ENCODE results near the gene ABHD16A.
A peak's percentile ranks its signal among the peaks of the same experiment; 100 is the strongest.

ABHD16A gene

DNA sequence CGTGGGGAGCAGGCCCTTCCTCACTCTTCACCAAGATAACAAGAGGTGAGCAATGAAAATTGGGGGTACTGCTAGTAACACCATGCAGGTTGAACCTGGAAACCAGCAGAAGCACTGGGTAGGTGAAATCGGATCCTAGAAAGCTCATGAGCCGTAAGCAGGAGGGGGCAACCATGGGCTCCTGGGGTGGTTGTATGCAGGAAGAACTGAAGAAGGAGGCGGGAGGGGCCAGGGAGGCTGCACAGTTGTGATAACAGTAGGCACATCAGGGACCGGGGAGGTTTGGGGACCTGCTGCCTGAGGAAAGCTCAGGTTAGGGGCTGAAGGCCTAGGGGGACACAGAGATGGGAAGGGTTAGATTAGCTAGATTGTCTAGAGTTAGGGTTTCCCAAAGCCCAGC is 16.6 kb downstream of the ABHD16A start:
- Histone ChIP-seq H3K36me3 (ENCODE audit: insufficient read depth, insufficient read length, low read length) (peaks cover 69% of the 10 kb centered on the region), H3K9ac (ENCODE audit: insufficient read length, low read depth) (no peak overlapping the region)
- no peak for TF ChIP-seq SUZ12 (IDR thresholded peaks at IDR 0.05; ENCODE audit: extremely low read depth, insufficient read depth, insufficient read length)
- no peak for TF ChIP-seq ZNF274 (IDR thresholded peaks at IDR 0.05; ENCODE audit: low read depth, low read length)
- TF ChIP-seq YY1 (IDR thresholded peaks at IDR 0.05; ENCODE audit: insufficient read depth, insufficient read length): no peak

GRCh38 chr6:31683591-31683990 is 19.5 kb downstream of the ABHD16A start:
- no peak overlapping the region for H3K9ac ChIP-seq (ENCODE audit: insufficient read length, low read depth)
- H3K27me3 ChIP-seq (ENCODE audit: insufficient read depth, insufficient read length): no peaks in the 10 kb centered on the region
- TF ChIP-seq ZNF274 (IDR thresholded peaks at IDR 0.05; ENCODE audit: low read depth, low read length) (no peak), YY1 (IDR thresholded peaks at IDR 0.05; ENCODE audit: insufficient read depth, insufficient read length) (no peak), SUZ12 (IDR thresholded peaks at IDR 0.05; ENCODE audit: extremely low read depth, insufficient read depth, insufficient read length) (no peak)
- no peak for DNase-seq (ENCODE audit: low read depth, low spot score)
- no peaks in the 10 kb centered on the region for H3K9me3 ChIP-seq (ENCODE audit: insufficient read depth, low read length)
- peaks cover 9% of the 10 kb centered on the region for H3K4me1 ChIP-seq (ENCODE audit: insufficient read depth, insufficient read length)
- no peak overlapping the region for H3K4me3 ChIP-seq (ENCODE audit: insufficient read length, low read depth)
- H3K36me3 ChIP-seq (ENCODE audit: insufficient read depth, insufficient read length, low read length): peaks cover 48% of the 10 kb centered on the region

More for the DNA sequence above, 16.6 kb downstream of the ABHD16A start:
- DNase-seq (ENCODE audit: low read depth, low spot score): no peak
- Histone ChIP-seq H3K27me3 (ENCODE audit: insufficient read depth, insufficient read length) (no peaks in the 10 kb centered on the region), H3K4me3 (ENCODE audit: insufficient read length, low read depth) (no peak overlapping the region), H3K9me3 (ENCODE audit: insufficient read depth, low read length) (no peaks in the 10 kb centered on the region), H3K4me1 (ENCODE audit: insufficient read depth, insufficient read length) (peaks cover 16% of the 10 kb centered on the region)

GRCh38 chr6:31681135-31681671 is 21.9 kb downstream of the ABHD16A start:
- H3K4me1 ChIP-seq (ENCODE audit: insufficient read depth, insufficient read length): peaks cover 2% of the 10 kb centered on the region
- peaks cover 24% of the 10 kb centered on the region for H3K36me3 ChIP-seq (ENCODE audit: insufficient read depth, insufficient read length, low read length)
- no peaks in the 10 kb centered on the region for H3K27me3 ChIP-seq (ENCODE audit: insufficient read depth, insufficient read length)
- peak overlapping the region; percentile 45 for H3K4me3 ChIP-seq (ENCODE audit: insufficient read length, low read depth)
- H3K9me3 ChIP-seq (ENCODE audit: insufficient read depth, low read length): no peaks in the 10 kb centered on the region
- peak overlapping the region; percentile 76 for H3K9ac ChIP-seq (ENCODE audit: insufficient read length, low read depth)
- TF ChIP-seq YY1 (IDR thresholded peaks at IDR 0.05; ENCODE audit: insufficient read depth, insufficient read length) (no peak), SUZ12 (IDR thresholded peaks at IDR 0.05; ENCODE audit: extremely low read depth, insufficient read depth, insufficient read length) (no peak), ZNF274 (IDR thresholded peaks at IDR 0.05; ENCODE audit: low read depth, low read length) (no peak)
- DNase-seq (ENCODE audit: low read depth, low spot score): no peak

GRCh38 chr6:31680226-31681134 is 22.6 kb downstream of the ABHD16A start, which contains the start of gene LY6G5C:
Gene LY6G5C (minus strand): TSS chr6:31681067. CDS start chr6:31680373, 694 bp downstream.
- Histone ChIP-seq H3K9ac (ENCODE audit: insufficient read length, low read depth) (peak within 1 kb of the TSS; percentile 76), H3K36me3 (ENCODE audit: insufficient read depth, insufficient read length, low read length) (peaks cover 19% of the 10 kb centered on the region), H3K27me3 (ENCODE audit: insufficient read depth, insufficient read length) (no peaks in the 10 kb centered on the region), H3K4me3 (ENCODE audit: insufficient read length, low read depth) (peak within 1 kb of the TSS; percentile 45), H3K4me1 (ENCODE audit: insufficient read depth, insufficient read length) (peaks cover 2% of the 10 kb centered on the region), H3K9me3 (ENCODE audit: insufficient read depth, low read length) (no peaks in the 10 kb centered on the region)
- peak; percentile 50 for DNase-seq (ENCODE audit: low read depth, low spot score)
- no peak for TF ChIP-seq ZNF274 (IDR thresholded peaks at IDR 0.05; ENCODE audit: low read depth, low read length)
- no peak for TF ChIP-seq SUZ12 (IDR thresholded peaks at IDR 0.05; ENCODE audit: extremely low read depth, insufficient read depth, insufficient read length)
- TF ChIP-seq YY1 (IDR thresholded peaks at IDR 0.05; ENCODE audit: insufficient read depth, insufficient read length): no peak

DNA sequence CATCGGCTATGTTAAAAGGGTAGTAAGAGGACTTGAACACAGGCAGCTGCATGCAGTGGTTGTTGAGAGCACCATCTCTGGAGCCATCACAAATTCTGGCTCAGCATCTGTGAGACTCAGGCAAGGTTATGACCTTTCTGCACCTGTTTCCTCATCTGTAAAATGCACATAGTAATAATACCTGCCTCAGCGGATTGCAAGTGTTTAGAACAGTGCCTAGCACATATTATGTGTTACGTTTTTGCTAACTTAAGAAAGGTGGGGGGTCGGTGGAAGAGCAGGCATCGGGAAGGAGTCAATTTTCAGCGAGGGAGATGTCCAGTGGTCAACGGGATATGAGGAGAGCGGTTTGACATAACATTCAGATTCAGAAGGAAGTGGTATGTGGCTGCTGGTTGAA is 25.2 kb downstream of the ABHD16A start:
- Histone ChIP-seq H3K9me3 (ENCODE audit: insufficient read depth, low read length) (no peaks in the 10 kb centered on the region), H3K9ac (ENCODE audit: insufficient read length, low read depth) (no peak overlapping the region), H3K4me1 (ENCODE audit: insufficient read depth, insufficient read length) (no peaks in the 10 kb centered on the region), H3K4me3 (ENCODE audit: insufficient read length, low read depth) (no peak overlapping the region), H3K36me3 (ENCODE audit: insufficient read depth, insufficient read length, low read length) (peaks cover 13% of the 10 kb centered on the region), H3K27me3 (ENCODE audit: insufficient read depth, insufficient read length) (no peaks in the 10 kb centered on the region)
- DNase-seq (ENCODE audit: low read depth, low spot score): no peak
- TF ChIP-seq ZNF274 (IDR thresholded peaks at IDR 0.05; ENCODE audit: low read depth, low read length) (no peak), YY1 (IDR thresholded peaks at IDR 0.05; ENCODE audit: insufficient read depth, insufficient read length) (no peak), SUZ12 (IDR thresholded peaks at IDR 0.05; ENCODE audit: extremely low read depth, insufficient read depth, insufficient read length) (no peak)

DNA sequence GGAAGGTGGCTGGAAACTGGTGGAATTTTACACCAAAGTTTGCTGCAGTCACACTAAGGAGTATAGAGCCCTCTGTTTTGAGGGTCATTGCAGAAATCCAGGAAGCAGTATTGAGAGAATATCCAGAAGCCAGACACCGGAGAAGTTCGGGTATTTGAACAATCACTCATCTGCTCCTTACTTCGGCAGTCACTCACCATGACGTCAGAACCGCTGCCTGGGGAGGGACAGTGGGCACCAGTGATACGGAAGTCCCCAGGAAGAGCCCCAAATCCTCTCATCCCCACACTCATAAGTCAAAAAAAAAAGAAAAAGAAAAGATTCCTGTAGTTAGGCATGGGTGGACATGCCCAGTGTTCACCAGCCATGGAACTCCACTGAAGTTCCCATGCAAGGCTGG is 26.2 kb downstream of the ABHD16A start:
- H3K4me3 ChIP-seq (ENCODE audit: insufficient read length, low read depth): no peak overlapping the region
- TF ChIP-seq YY1 (IDR thresholded peaks at IDR 0.05; ENCODE audit: insufficient read depth, insufficient read length) (no peak), ZNF274 (IDR thresholded peaks at IDR 0.05; ENCODE audit: low read depth, low read length) (no peak), SUZ12 (IDR thresholded peaks at IDR 0.05; ENCODE audit: extremely low read depth, insufficient read depth, insufficient read length) (no peak)
- no peaks in the 10 kb centered on the region for H3K4me1 ChIP-seq (ENCODE audit: insufficient read depth, insufficient read length)
- H3K36me3 ChIP-seq (ENCODE audit: insufficient read depth, insufficient read length, low read length): peaks cover 21% of the 10 kb centered on the region
- H3K27me3 ChIP-seq (ENCODE audit: insufficient read depth, insufficient read length): no peaks in the 10 kb centered on the region
- H3K9me3 ChIP-seq (ENCODE audit: insufficient read depth, low read length): no peaks in the 10 kb centered on the region
- no peak for DNase-seq (ENCODE audit: low read depth, low spot score)
- H3K9ac ChIP-seq (ENCODE audit: insufficient read length, low read depth): no peak overlapping the region

DNA sequence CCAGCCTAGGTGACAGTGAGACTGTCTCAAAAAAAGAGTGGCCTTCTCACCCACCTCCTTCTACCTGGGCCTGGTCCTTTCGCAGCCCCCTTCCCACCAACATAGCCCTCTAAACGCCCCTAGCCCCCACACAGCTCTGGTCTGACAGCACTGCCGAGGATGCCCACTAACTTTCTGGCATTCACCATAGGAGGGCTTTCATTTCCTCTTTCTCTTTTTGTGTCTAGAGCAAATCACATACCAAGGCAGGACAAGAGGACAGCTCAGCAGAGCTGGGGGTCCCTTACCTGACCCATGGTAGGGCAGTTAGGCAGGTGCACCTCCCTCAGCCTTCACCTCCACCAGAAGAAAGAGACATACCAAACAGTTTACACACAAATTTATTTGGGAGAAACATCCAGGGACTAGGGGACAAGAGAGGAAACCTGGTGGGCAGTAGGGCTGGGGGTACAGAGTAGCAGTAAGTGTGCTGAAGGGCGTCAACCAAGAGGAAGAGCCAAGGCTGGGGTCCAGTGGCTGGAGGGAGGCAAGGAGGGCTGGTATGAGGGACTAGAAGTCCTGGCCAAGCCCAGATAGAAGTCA is 26.7 kb downstream of the ABHD16A start:
- Histone ChIP-seq H3K4me3 (ENCODE audit: insufficient read length, low read depth) (no peak overlapping the region), H3K9me3 (ENCODE audit: insufficient read depth, low read length) (no peaks in the 10 kb centered on the region), H3K27me3 (ENCODE audit: insufficient read depth, insufficient read length) (no peaks in the 10 kb centered on the region), H3K4me1 (ENCODE audit: insufficient read depth, insufficient read length) (no peaks in the 10 kb centered on the region), H3K9ac (ENCODE audit: insufficient read length, low read depth) (no peak overlapping the region), H3K36me3 (ENCODE audit: insufficient read depth, insufficient read length, low read length) (peaks cover 26% of the 10 kb centered on the region)
- TF ChIP-seq SUZ12 (IDR thresholded peaks at IDR 0.05; ENCODE audit: extremely low read depth, insufficient read depth, insufficient read length): no peak
- TF ChIP-seq ZNF274 (IDR thresholded peaks at IDR 0.05; ENCODE audit: low read depth, low read length): no peak
- TF ChIP-seq YY1 (IDR thresholded peaks at IDR 0.05; ENCODE audit: insufficient read depth, insufficient read length): no peak
- DNase-seq (ENCODE audit: low read depth, low spot score): no peak

All from NT2/D1 (cell line).